H1 (cell line): Measurements from ENCODE around the gene TNFRSF8. TPM values are rescaled to one million over a fixed set of nuclear protein-coding genes. Genes with fewer than 3 reads are reported as not detected.

ENCODE experiments used
- CTCF ChIA-PET: fragments of 300-600 bp; sonication (Branson Sonifier 250); formaldehyde crosslinking; loops from one replicate; lab custom pipeline; 2021; ENCODE audit not compliant: partially characterized antibody; lab: Charles Lee
- POLR2A ChIA-PET: fragments of 300-600 bp; sonication (Branson Sonifier 250); formaldehyde crosslinking; loops from one replicate; lab custom pipeline; 2021; ENCODE audit warnings: inconsistent platforms; ENCODE audit not compliant: partially characterized antibody; lab: Charles Lee
- DNase-seq, 2 experiments: peaks; one replicate each; pipeline versions ENCODE4 v3.0.0 to v3.0.0-alpha.2; 2010 to 2022; ENCODE audit warnings: low spot score in 2 of 2, low read depth in 1 of 2, mixed read lengths in 1 of 2
- FAIRE-seq: peaks from 2 replicates; lab custom pipeline; 2011; peaks lifted over from hg19 to GRCh38; lab: Jason Lieb, UNC
- H2AFZ ChIP-seq: 2 replicates; pipeline ENCODE4 v1.8.1; 2012; ENCODE audit warnings: low read length, inconsistent platforms
- H2AK5ac ChIP-seq: 2 replicates; pipeline ENCODE4 v1.6.1; 2013; ENCODE audit warnings: low read depth, low read length
- H2BK120ac ChIP-seq: replicated peaks from 2 replicates; pipeline ENCODE3; 2013; ENCODE audit warnings: low read depth, low read length, inconsistent platforms
- H2BK12ac ChIP-seq: 2 replicates; pipeline ENCODE4 v1.6.1; 2013; ENCODE audit warnings: low read depth, low read length
- H2BK15ac ChIP-seq: 2 replicates; pipeline ENCODE4 v1.6.1; 2013; ENCODE audit warnings: low read length
- H2BK20ac ChIP-seq: 2 replicates; pipeline ENCODE4 v1.6.1; 2013; ENCODE audit warnings: low read length
- H2BK5ac ChIP-seq: 2 replicates; pipeline ENCODE4 v1.6.1; 2013; ENCODE audit warnings: low read depth, low read length
- H3K14ac ChIP-seq: 2 replicates; pipeline ENCODE4 v1.6.1; 2013; ENCODE audit warnings: inconsistent platforms; ENCODE audit not compliant: insufficient read length
- H3K18ac ChIP-seq: 2 replicates; pipeline ENCODE4 v1.6.1; 2013; ENCODE audit warnings: low read length; ENCODE audit errors: extremely low read depth
- H3K23ac ChIP-seq: 2 replicates; pipeline ENCODE4 v1.6.1; 2013; ENCODE audit warnings: inconsistent platforms; ENCODE audit not compliant: insufficient read length
- H3K23me2 ChIP-seq: 2 replicates; pipeline ENCODE4 v1.6.1; 2013; ENCODE audit warnings: low read depth, low read length
- H3K27ac ChIP-seq: 2 replicates; pipeline ENCODE4 v1.6.1; 2011; ENCODE audit warnings: low read depth, low read length, inconsistent platforms
- H3K27me3 ChIP-seq, 4 experiments: replicated peaks in 1 of 4; 1 replicate in 1 of 4; 2 replicates in 3 of 4; pipeline versions ENCODE4 v1.6.1 to v1.8.1; 2011 to 2013; ENCODE audit warnings: low read length in 3 of 4, mild to moderate bottlenecking in 3 of 4, inconsistent platforms in 2 of 4, mixed read lengths in 2 of 4, moderate library complexity in 1 of 4; ENCODE audit not compliant: control insufficient read depth in 3 of 4, insufficient read depth in 3 of 4; ENCODE audit errors: extremely low read depth in 1 of 4
- H3K36me3 ChIP-seq, 4 experiments: 2 replicates each; pipeline versions ENCODE4 v1.6.1 to v1.8.1; 2011 to 2013; ENCODE audit warnings: mild to moderate bottlenecking in 4 of 4, low read length in 3 of 4, moderate library complexity in 2 of 4, control low read depth in 1 of 4, inconsistent platforms in 1 of 4; ENCODE audit not compliant: insufficient read depth in 4 of 4, control insufficient read depth in 2 of 4
- H3K4ac ChIP-seq: replicated peaks from 2 replicates; pipeline ENCODE3; 2013; ENCODE audit warnings: low read length, low read depth, mixed read lengths, inconsistent platforms; ENCODE audit not compliant: insufficient read length
- H3K4me1 ChIP-seq, 4 experiments: replicated peaks in 1 of 4; 1 replicate in 1 of 4; 2 replicates in 3 of 4; pipeline versions ENCODE4 v1.6.1 to v1.8.1; 2011 to 2013; ENCODE audit warnings: low read length in 3 of 4, inconsistent platforms in 2 of 4, mixed read lengths in 1 of 4; ENCODE audit not compliant: insufficient read depth in 4 of 4, control insufficient read depth in 3 of 4
- H3K4me2 ChIP-seq, 2 experiments: 2 replicates each; pipeline versions ENCODE4 v1.6.1 to v1.8.1; 2011 to 2013; ENCODE audit warnings: low read depth in 2 of 2, low read length in 2 of 2, control low read depth in 1 of 2, inconsistent platforms in 1 of 2, mild to moderate bottlenecking in 1 of 2; ENCODE audit not compliant: insufficient read depth in 1 of 2
- H3K4me3 ChIP-seq, 4 experiments: fragments of 200-600, 300-600 bp in 1 of 4; sonication (generic), shearing (Covaris generic), sonication (Bioruptor Twin) in 1 of 4; 2 replicates each; pipeline versions ENCODE4 v1.5.1 to v1.8.1; 2011 to 2016; ENCODE audit warnings: low read length in 4 of 4, low read depth in 3 of 4, control low read depth in 2 of 4, inconsistent platforms in 2 of 4, mild to moderate bottlenecking in 2 of 4, mixed read lengths in 1 of 4, moderate library complexity in 1 of 4; ENCODE audit not compliant: insufficient read depth in 2 of 4; ENCODE audit errors: extremely low read depth in 1 of 4
- H3K56ac ChIP-seq: replicated peaks from 2 replicates; pipeline ENCODE3; 2013; ENCODE audit warnings: low read depth, mild to moderate bottlenecking, mixed read lengths, low read length, inconsistent platforms; ENCODE audit not compliant: insufficient read length
- H3K79me1 ChIP-seq: 2 replicates; pipeline ENCODE4 v1.6.1; 2013; ENCODE audit warnings: low read depth, low read length, control low read depth
- H3K79me2 ChIP-seq, 2 experiments: 2 replicates each; pipeline versions ENCODE4 v1.6.1 to v1.8.1; 2012 to 2013; ENCODE audit warnings: low read length in 2 of 2, mild to moderate bottlenecking in 2 of 2, inconsistent platforms in 1 of 2; ENCODE audit not compliant: insufficient read depth in 2 of 2, control insufficient read depth in 1 of 2
- H3K9ac ChIP-seq, 4 experiments: replicated peaks in 1 of 4; 1 replicate in 1 of 4; 2 replicates in 3 of 4; pipeline versions ENCODE4 v1.6.1 to v1.8.1; 2011 to 2013; ENCODE audit warnings: low read depth in 3 of 4, low read length in 3 of 4, control low read depth in 2 of 4, mild to moderate bottlenecking in 2 of 4, moderate library complexity in 2 of 4, inconsistent platforms in 1 of 4; ENCODE audit errors: extremely low read depth in 1 of 4
- H3K9me3 ChIP-seq, 2 experiments: 2 replicates each; pipeline versions ENCODE4 v1.6.1 to v1.8.1; 2012 to 2013; ENCODE audit warnings: mild to moderate bottlenecking in 2 of 2, moderate library complexity in 2 of 2, control low read depth in 1 of 2, inconsistent platforms in 1 of 2, low read depth in 1 of 2, low read length in 1 of 2, mixed read lengths in 1 of 2; ENCODE audit not compliant: insufficient read depth in 2 of 2
- H4K20me1 ChIP-seq, 2 experiments: replicated peaks in 1 of 2; 2 replicates each; pipeline versions ENCODE3 to v1.8.1; 2011 to 2013; ENCODE audit warnings: inconsistent platforms in 2 of 2, low read length in 2 of 2, mild to moderate bottlenecking in 1 of 2; ENCODE audit not compliant: insufficient read depth in 2 of 2, control insufficient read depth in 1 of 2
- H4K5ac ChIP-seq: 2 replicates; pipeline ENCODE4 v1.6.1; 2013; ENCODE audit warnings: low read length, low read depth, mixed read lengths, inconsistent platforms; ENCODE audit not compliant: insufficient read length
- H4K8ac ChIP-seq: 2 replicates; pipeline ENCODE4 v1.8.0; 2013; ENCODE audit warnings: mild to moderate bottlenecking, moderate library complexity, low read length, inconsistent platforms; ENCODE audit not compliant: insufficient read depth; ENCODE audit errors: extremely low read depth
- H4K91ac ChIP-seq: replicated peaks from 2 replicates; pipeline ENCODE3; 2013; ENCODE audit warnings: low read length, mixed read lengths, inconsistent platforms; ENCODE audit not compliant: insufficient read length
- CBX5 ChIP-seq: fragments of 300-800, 300-1000 bp; sonication (generic); IDR thresholded peaks from 2 replicates; pipeline ENCODE4 v1.7.1; 2016; ENCODE audit warnings: antibody characterized with exemption, low read length, low read depth
- CHD1 ChIP-seq: IDR thresholded peaks from 2 replicates; pipeline ENCODE4 v1.6.1; 2012; ENCODE audit warnings: low read depth, low read length, improper control_type of control experiment
- EZH2 ChIP-seq: fragments of 200-600 bp; sonication (generic); IDR thresholded peaks from 2 replicates; pipeline ENCODE4 v1.7.1; 2012; ENCODE audit warnings: low read depth, mild to moderate bottlenecking, moderate library complexity, low read length, inconsistent platforms; ENCODE audit not compliant: severe bottlenecking
- HDAC6 ChIP-seq: IDR thresholded peaks from one replicate; pipeline ENCODE4 v1.7.1; 2012; ENCODE audit warnings: low read depth, mild to moderate bottlenecking, inconsistent platforms, low read length, moderate library complexity
- KDM5A ChIP-seq: fragments of 200-600 bp; IDR thresholded peaks from 2 replicates; pipeline ENCODE4 v1.7.1; 2012; ENCODE audit warnings: mild to moderate bottlenecking, low read length, inconsistent platforms, mixed read lengths
- NANOG ChIP-seq: IDR thresholded peaks from 2 replicates; pipeline ENCODE4 v1.6.1; 2011; ENCODE audit warnings: low read length, low read depth, mild to moderate bottlenecking, inconsistent platforms; ENCODE audit not compliant: insufficient read depth, poor library complexity, severe bottlenecking
- NRF1 ChIP-seq: IDR thresholded peaks from 2 replicates; pipeline ENCODE4 v1.6.1; 2011; ENCODE audit warnings: mild to moderate bottlenecking, low read depth, low read length, improper control_type of control experiment
- POLR2AphosphoS5 ChIP-seq: IDR thresholded peaks from 2 replicates; pipeline ENCODE4 v1.6.1; 2011; ENCODE audit warnings: low read depth, low read length
- POU5F1 ChIP-seq: IDR thresholded peaks from 2 replicates; pipeline ENCODE4 v1.6.1; 2011; ENCODE audit warnings: low read depth, mild to moderate bottlenecking, low read length, moderate library complexity
- SP1 ChIP-seq: IDR thresholded peaks from 2 replicates; pipeline ENCODE4 v1.6.1; 2011; ENCODE audit warnings: low read depth, low read length
- TBP ChIP-seq: IDR thresholded peaks from 2 replicates; pipeline ENCODE4 v1.6.1; 2011; ENCODE audit warnings: low read depth, low read length, improper control_type of control experiment
- WGBS, 2 experiments: shearing (Covaris generic) in 1 of 2; methylation state at CpG; one replicate each; pipeline versions ENCODE4 v1.1.6 to v1.1.7; 2013 to 2015; ENCODE audit warnings: low lambda C conversion rate in 2 of 2, mixed read lengths in 2 of 2, inconsistent platforms in 1 of 2, low coverage in 1 of 2, missing lambda C conversion rate in 1 of 2; ENCODE audit not compliant: insufficient replicate concordance in 2 of 2, insufficient coverage in 1 of 2, insufficient read length in 1 of 2; ENCODE audit errors: extremely low coverage in 1 of 2, missing lambda C conversion rate in 1 of 2; 5-methylcytosine and 5-hydroxymethylcytosine counted together
- polyA plus RNA-seq, 7 experiments: library from polyadenylated mRNA; depleted of rRNA in 3 of 7; stranded (reverse) in 5 of 7; unstranded in 2 of 7; fragments of >200 nt in 5 of 7; fragments of 200-250 nt in 2 of 7; gene quantifications; 1 replicate in 5 of 7; 2 replicates in 1 of 7; 4 replicates in 1 of 7; pipeline versions ENCODE4 v1.2.1 to v1.2.3, GENCODE V29; 2011 to 2013; ENCODE audit warnings: missing spikeins in 2 of 7, mixed read lengths in 2 of 7
- total RNA-seq: library from RNA; stranded (reverse); fragmentation: NEBNext Ultra II Directional; extraction: Animal tissue kit (Norgen Biotek cat#: 25700); gene quantifications from 2 replicates; pipeline ENCODE4 v1.2.1, GENCODE V29; 2021

Gene TNFRSF8
- total and polyA plus RNA-seq, 2 of the 8 experiments (the other 6 are each of a cell fraction or from before 2014, with no cell fraction given): 23.2 to 32.7 TPM

- FAIRE-seq: no peak
- H3K36me3 ChIP-seq: no peaks in the 10 kb centered on the region; a peak in 2 of 8 replicates
- no peak overlapping the region for H3K4ac ChIP-seq
- H2BK120ac ChIP-seq: no peak overlapping the region
- POLR2A ChIA-PET: no interaction called here
- CTCF ChIA-PET: interaction anchor here (1.6 kb wide), 1 partner anchor 34 kb away, joined by 4 read pairs; no protein-coding TSS in a partner anchor
- H3K14ac ChIP-seq: no peak overlapping the region
- 97% methylated on average over 17 of the region's 17 CpGs; no CpG with 5 or more reads in 1 of the 2 experiments for WGBS, 2 experiments
- H4K5ac ChIP-seq: no peak overlapping the region
- H2AK5ac ChIP-seq: no peak overlapping the region
- no peak overlapping the region for H2BK12ac ChIP-seq
- H2BK20ac ChIP-seq: no peak overlapping the region
- no peaks in the 10 kb centered on the region; a peak in 1 of 4 replicates for H3K9me3 ChIP-seq
- H3K4me1 ChIP-seq: peaks cover 0 to 5% (median 3%) of the 10 kb centered on the region in 4 experiments; a peak in 5 of 7 replicates
- H3K79me1 ChIP-seq: no peaks in the 10 kb centered on the region
- no peaks in the 10 kb centered on the region for H3K79me2 ChIP-seq
- no peak overlapping the region; the same call in 1 of the 2 replicates for H4K8ac ChIP-seq
- no peak overlapping the region for H3K4me3 ChIP-seq
- no peak overlapping the region for H2BK15ac ChIP-seq
- H3K27ac ChIP-seq: no peak overlapping the region
- no peak overlapping the region for H4K91ac ChIP-seq
- TF ChIP-seq POU5F1: no peak
- TF ChIP-seq CBX5: no peak
- TF ChIP-seq NANOG: no peak
- no peak for TF ChIP-seq NRF1
- TF ChIP-seq CHD1: no peak
- no peak for TF ChIP-seq TBP
- TF ChIP-seq KDM5A: no peak
- no peak for TF ChIP-seq POLR2AphosphoS5
- TF ChIP-seq HDAC6: no peak
- TF ChIP-seq EZH2: no peak
- TF ChIP-seq SP1: no peak
- H3K23ac ChIP-seq: no peak overlapping the region
- no peak overlapping the region for H3K18ac ChIP-seq
- H3K4me2 ChIP-seq: no peak overlapping the region
- no peak overlapping the region for H2BK5ac ChIP-seq
- H3K9ac ChIP-seq: no peak overlapping the region; a peak in 1 of 7 replicates
- DNase-seq: no peak
- H2AFZ ChIP-seq: no peak overlapping the region
- no peaks in the 10 kb centered on the region for H3K27me3 ChIP-seq
- H3K56ac ChIP-seq: no peak overlapping the region
- H4K20me1 ChIP-seq: peaks cover 0 to 4% of the 10 kb centered on the region in 2 experiments
- H3K23me2 ChIP-seq: no peaks in the 10 kb centered on the region
Observed at GRCh38 chr1:12143631-12144155, 80.6 kb downstream of the TNFRSF8 start.
